GM21515 (cell line): Measurements from ENCODE around the gene MRE11.
"Not testable (repeated sequence)": the region's sequence is repeated elsewhere in the genome, so short reads cannot be mapped to it uniquely, and the experiment has no call there.

Experiments
- ATAC-seq: cut with Tn5 transposase; IDR thresholded peaks from one replicate; pipeline ENCODE4 v1.9.1; 2021; ENCODE audit not compliant: unreplicated experiment

Gene MRE11

GRCh38 chr11:94433049-94433448, 60.6 kb downstream of the MRE11 start:
- ATAC-seq = no peak

- ATAC-seq = no peak
Measured at GRCh38 chr11:94424662-94425061, 69.0 kb downstream of the MRE11 start.

- no peak for ATAC-seq
Measured at GRCh38 chr11:94424011-94424410, 69.6 kb downstream of the MRE11 start.

GRCh38 chr11:94423507-94423906, 70.1 kb downstream of the MRE11 start:
- ATAC-seq = no peak

- no peak for ATAC-seq
Measured at GRCh38 chr11:94418123-94418765, 75.4 kb downstream of the MRE11 start.

- no peak for ATAC-seq
Measured at GRCh38 chr11:94417386-94417987, 76.2 kb downstream of the MRE11 start.

- ATAC-seq = no peak
Measured at GRCh38 chr11:94405062-94405833, 88.4 kb downstream of the MRE11 start.

GRCh38 chr11:94402355-94402754, 91.3 kb downstream of the MRE11 start:
- ATAC-seq = no peak

GRCh38 chr11:94401773-94402265, 91.8 kb downstream of the MRE11 start:
- ATAC-seq = no peak

GRCh38 chr11:94400839-94401772, 92.5 kb downstream of the MRE11 start, which contains the start of gene GPR83:
TSS of gene GPR83 (minus strand) at chr11:94401419. CDS start at chr11:94401247, 172 bp downstream.
- no peak for ATAC-seq

GRCh38 chr11:94400457-94400838, 93.2 kb downstream of the MRE11 start:
- no peak for ATAC-seq

- no peak for ATAC-seq
Measured at GRCh38 chr11:94400050-94400449, 93.6 kb downstream of the MRE11 start.

- ATAC-seq = no peak
Measured at GRCh38 chr11:94398101-94398500, 95.5 kb downstream of the MRE11 start.

- no peak for ATAC-seq
Measured at GRCh38 chr11:94396282-94396681, 97.4 kb downstream of the MRE11 start.

GRCh38 chr11:94391937-94392336, 101.7 kb downstream of the MRE11 start:
- ATAC-seq = not testable (repeated sequence)

GRCh38 chr11:94379613-94380012, 114.0 kb downstream of the MRE11 start:
- ATAC-seq = no peak

GRCh38 chr11:94376841-94377240, 116.8 kb downstream of the MRE11 start:
- no peak for ATAC-seq

GRCh38 chr11:94370576-94370975, 123.1 kb downstream of the MRE11 start:
- not testable (repeated sequence) for ATAC-seq
